GM12891 (cell line): ENCODE results near the gene SPTBN1.

ENCODE experiments used
- POLR2A ChIP-seq: IDR thresholded peaks from 2 replicates; pipeline ENCODE4 v1.6.1; 2011; ENCODE audit warnings: low read depth, low read length, control low read depth
- POLR2AphosphoS5 ChIP-seq: IDR thresholded peaks from 2 replicates; pipeline ENCODE4 v1.6.1; 2011; ENCODE audit warnings: low read depth, low read length, control low read depth
- POU2F2 ChIP-seq: IDR thresholded peaks from 2 replicates; pipeline ENCODE4 v1.6.1; 2011; ENCODE audit warnings: low read depth, mild to moderate bottlenecking, control low read depth, low read length, moderate library complexity
- TAF1 ChIP-seq: IDR thresholded peaks from 2 replicates; pipeline ENCODE4 v1.6.1; 2011; ENCODE audit warnings: low read depth, low read length, control low read depth

DNA sequence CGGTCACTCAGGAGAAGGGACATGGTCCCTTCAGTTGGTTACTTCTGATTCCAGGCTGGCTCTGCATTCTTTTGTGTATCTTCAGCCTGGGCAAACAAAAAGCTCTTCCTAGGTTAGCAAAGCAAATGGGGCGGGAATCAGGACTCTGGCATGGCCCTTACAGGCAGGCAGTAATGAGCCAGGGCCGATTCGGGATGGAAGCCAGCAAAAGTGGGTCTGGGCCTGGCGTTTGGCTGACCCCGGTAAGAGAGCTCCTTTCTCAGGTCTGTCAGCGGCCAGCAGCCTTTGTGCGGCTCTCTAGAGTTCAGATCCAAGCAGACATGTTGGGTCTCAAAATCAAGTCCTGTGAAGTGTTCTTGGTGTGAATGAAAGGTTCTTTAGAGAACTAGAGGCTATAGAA, 185.9 kb downstream of the SPTBN1 start:
- TF ChIP-seq POU2F2 (no peak), TAF1 (no peak), POLR2A (no peak), POLR2AphosphoS5 (no peak)
